Uterus (tissue), 2 donors: ENCODE measurements around the gene C16orf89.

Experiments
- CTCF ChIP-seq, 4 experiments: fragments of 200-600 bp in 2 of 4; fragments of 450-650 bp in 2 of 4; sonication (generic) in 2 of 4; IDR thresholded peaks; one replicate each; pipeline ENCODE4 v1.5.1; 2016 to 2019; ENCODE audit warnings: antibody characterized with exemption in 4 of 4, mild to moderate bottlenecking in 2 of 4, moderate library complexity in 1 of 4
- POLR2A ChIP-seq, 2 donors: fragments of 450-650 bp; IDR thresholded peaks; one replicate each; pipeline ENCODE4 v1.6.1; 2016; ENCODE audit warnings: antibody characterized with exemption in 2 of 2, mild to moderate bottlenecking in 1 of 2, moderate library complexity in 1 of 2

- TF ChIP-seq CTCF (IDR thresholded peaks at IDR 0.05) (no peak), POLR2A (IDR thresholded peaks at IDR 0.05) (no peak)
Observed at GRCh38 chr16:5040451-5040850, 25.3 kb downstream of the C16orf89 start.
